Erythroblast (primary cell): ENCODE results near the gene DISC1.

Experiments used
- GATA1 ChIP-seq: IDR thresholded peaks from 2 replicates; pipeline ENCODE4 v1.6.1; 2011; ENCODE audit warnings: low read depth, mild to moderate bottlenecking, control low read depth, low read length, moderate library complexity
- POLR2A ChIP-seq: IDR thresholded peaks from 2 replicates; pipeline ENCODE4 v1.6.1; 2011; ENCODE audit warnings: mild to moderate bottlenecking, low read length

DNA sequence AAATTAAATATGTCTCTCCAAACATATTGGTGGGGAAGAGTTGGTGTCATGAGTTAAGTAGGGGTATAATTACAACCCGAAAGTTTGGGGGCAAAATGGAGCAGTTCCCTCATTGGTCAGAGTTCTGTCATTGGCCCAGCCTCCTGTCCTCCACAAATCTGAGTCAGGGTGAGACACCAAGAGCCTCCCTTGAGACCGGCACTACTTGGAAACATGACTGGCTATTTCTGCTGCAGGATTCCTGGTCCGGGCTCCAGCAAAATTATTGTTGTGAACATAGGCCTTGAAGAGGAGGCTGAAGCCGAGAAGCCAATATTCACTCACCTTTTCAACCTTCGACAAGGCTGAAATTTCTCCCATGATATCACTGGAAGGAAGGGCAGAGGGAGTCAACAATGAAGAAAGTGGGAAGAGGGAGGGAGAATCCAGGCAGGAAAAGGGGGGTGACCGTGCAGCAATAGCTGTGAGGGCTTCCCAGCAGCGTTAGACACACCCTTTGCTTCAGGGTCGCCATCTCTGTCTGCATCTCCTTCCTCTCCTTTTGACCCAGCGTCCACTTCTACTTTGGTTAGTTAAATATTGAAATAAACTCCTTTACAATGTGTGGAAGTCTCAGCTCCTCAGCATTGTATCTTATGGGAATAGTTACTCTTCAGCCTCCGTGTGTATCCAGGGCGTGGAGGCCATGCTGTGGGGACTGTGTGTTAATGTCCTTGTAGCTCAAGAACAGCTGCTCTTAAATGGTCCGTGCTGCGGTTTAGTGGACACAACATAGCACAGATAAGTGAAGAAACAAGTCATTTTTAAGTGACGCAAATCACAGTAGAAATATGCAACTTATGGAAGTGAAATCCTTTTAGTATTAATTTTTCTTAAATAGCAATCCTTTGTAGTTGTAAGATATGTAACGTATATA lies 307.4 kb downstream of the DISC1 start:
- TF ChIP-seq POLR2A (no peak), GATA1 (no peak)
